Measurements from ENCODE around the gene PTPRN2.

Gene PTPRN2

GRCh38 chr7:158030566-158030965, 557.1 kb downstream of the PTPRN2 start:
- no peak for DNase-seq

DNA sequence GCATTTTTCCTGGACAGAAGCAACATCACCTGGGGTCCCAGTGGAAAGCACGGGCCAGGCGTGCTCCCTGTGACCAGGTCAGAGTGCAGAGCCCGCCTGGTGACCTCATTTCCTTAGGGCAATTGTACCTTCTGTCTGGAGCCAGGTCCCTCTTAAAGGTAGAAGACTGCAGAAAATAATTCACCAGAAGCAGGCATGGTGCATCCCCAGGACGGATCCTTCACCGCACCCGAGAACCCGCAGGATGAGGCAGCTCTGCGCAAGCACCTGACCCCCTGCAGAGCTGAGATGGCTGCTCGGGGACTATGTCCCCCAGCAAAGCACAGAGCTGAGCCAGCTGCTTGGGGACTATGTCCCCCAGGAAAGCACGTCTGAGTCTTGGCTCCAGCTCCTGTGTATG, 557.6 kb downstream of the PTPRN2 start:
- no peak for DNase-seq

DNA sequence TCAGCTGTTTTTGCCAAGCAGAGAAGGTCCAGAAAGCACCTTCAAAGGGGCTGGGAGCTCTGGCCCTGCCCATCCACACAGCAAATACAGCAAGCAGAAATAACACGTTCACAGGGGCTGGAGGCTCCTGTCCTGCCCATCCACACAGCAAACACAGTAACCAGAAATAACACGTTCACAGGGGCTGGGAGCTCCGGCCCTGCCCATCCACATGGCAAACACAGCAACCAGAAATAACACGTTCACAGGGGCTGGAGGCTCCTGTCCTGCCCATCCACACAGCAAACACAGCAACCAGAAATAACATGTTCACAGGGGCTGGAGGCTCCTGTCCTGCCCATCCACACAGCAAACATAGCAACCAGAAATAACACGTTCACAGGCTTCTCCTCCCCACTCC, 558.1 kb downstream of the PTPRN2 start:
- no peak for DNase-seq

DNA sequence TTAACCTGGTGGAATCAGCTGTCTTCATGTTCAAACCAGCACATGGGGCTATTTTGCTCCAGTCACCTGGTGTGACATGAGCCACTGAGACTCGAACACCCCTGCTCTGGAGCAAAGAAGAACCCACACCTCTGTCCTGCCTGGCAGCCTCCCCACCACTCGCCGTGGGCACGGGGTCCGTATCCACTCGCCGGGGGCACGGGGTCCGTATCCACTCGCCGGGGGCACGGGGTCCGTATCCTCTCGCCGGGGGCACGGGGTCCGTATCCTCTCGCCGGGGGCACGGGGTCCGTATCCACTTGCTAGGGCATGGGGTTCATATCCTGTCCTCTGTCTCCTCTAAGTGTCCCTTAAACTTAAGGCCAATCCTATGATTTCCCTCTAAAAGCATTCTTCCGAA, 558.7 kb downstream of the PTPRN2 start:
- DNase-seq = no peak

GRCh38 chr7:158028290-158028941, 559.2 kb downstream of the PTPRN2 start:
- no peak for DNase-seq

DNA sequence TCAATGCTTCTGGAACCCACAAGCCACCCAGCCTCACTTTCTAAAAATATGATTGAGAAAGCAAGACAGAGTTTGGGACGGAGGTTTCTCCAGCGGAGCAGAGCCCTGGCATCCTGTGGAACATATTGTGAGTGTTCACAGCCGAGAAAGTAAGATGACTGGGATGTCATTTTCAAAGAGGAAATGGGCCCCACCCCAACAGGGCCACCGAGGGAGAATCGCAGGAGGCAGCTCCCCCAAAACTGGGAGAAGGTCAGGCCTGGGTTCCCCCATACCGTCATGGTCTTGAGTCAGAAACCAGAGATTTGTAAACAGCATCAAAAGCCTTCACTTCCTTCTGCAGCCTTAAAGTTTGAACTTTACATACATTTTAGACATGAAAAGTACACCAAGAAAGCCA, 560.0 kb downstream of the PTPRN2 start:
- DNase-seq = no peak

GRCh38 chr7:158026636-158027265, 560.9 kb downstream of the PTPRN2 start:
- no peak for DNase-seq

DNA sequence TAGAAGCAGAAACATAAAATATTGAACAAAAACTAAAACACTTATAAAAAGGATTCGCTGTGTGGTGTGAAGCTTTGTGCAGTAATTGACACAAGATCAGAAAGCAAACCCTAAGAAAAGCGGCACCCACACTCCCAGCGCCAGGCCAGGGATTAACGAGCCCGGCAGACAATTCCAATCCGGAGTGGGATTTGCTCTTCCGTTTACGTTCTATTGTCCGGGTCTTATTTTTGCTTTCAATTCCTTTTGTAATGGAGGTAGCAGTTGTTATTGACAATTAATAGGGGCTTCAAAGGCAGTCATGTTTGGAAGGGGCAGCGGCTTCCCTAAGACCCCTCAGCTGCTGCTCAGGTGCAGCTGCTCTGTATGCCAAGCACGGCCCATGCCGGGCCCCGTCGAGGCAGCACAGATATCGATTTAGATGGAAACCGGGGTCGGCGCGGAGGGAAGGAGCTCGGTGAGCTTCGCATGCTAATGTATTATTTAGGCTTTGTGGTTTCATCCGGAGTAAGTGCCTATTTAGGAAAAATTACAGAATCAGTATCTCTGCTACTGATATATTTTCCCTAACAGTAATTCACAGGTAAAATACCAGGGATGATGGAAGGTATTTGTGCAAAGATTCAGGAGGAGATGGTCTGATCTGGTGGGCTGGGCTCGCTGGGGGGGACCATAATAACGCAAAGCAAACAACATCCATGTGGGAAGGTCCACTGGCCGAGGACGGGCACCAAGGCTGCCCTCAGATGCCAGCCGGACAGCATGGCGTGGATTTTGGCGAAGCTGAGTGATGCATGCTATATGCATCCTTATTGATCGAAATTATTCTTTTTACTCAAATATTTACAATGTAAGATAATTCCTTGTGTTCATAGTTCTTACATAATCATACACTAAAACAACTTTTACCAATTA, 561.7 kb downstream of the PTPRN2 start:
- no peak for DNase-seq

GRCh38 chr7:158024881-158025280, 562.7 kb downstream of the PTPRN2 start:
- no peak for DNase-seq

DNA sequence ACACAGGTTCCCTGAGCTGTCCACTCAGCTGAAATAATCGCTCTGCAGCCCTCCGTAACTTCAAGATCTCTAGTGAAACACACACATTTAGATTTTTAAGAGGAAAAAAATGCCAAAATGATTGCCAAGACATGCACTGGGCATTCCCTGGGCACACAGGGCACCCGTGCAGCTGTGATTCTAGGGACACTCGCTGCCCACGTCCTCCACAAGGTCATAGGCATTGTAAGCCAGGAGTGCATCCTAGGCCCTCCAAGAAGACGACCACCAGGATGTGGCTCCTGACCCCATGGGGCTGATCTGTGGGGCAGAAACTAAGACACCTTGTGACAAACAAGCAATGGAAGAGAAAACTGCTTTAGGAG, 563.3 kb downstream of the PTPRN2 start:
- no peak for DNase-seq

- no peak for DNase-seq
These were observed 563.8 kb downstream of the PTPRN2 start for GRCh38 chr7:158023681-158024350.

GRCh38 chr7:158023157-158023556, 564.5 kb downstream of the PTPRN2 start:
- no peak for DNase-seq

DNA sequence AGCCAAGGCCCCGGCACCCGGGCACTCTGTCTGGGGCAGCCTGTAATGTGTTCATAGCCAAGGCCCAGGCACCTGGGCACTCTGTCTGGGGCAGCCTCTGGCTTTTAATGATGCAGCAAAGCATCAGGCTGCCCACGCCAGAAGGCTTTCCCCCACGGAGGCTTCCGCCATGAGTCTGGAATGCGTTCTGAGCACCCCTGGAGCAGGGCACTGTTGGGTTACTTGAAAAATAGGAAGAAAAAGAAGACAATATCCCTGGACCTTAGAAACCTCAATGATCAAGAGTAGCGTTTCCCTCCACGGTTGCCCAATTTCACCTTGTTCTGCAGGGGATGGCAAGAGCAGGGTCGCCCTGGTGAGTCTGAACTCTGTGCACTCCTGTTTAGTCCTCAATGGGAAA, 565.0 kb downstream of the PTPRN2 start:
- no peak for DNase-seq

GRCh38 chr7:158021836-158022235, 565.8 kb downstream of the PTPRN2 start:
- DNase-seq = no peak

DNA sequence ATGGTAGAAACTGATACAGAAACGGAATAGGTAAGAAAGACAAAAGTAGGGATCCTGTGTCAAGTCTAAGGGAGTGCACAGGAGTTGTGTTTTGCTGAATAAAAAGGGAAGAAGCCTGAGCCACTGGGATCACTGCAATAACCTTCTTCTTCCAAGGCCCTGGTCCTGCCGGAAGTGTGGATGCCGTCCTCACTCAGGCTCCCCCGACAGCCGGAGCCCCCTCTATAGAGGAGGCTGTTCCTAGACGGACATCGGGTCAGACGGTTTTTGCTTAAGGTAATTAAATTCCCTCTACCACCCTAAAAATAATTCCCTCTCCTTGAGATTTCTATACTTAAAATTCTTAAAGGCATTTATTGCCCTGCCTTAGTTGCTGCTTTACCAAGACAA, 566.9 kb downstream of the PTPRN2 start:
- no peak for DNase-seq

DNA sequence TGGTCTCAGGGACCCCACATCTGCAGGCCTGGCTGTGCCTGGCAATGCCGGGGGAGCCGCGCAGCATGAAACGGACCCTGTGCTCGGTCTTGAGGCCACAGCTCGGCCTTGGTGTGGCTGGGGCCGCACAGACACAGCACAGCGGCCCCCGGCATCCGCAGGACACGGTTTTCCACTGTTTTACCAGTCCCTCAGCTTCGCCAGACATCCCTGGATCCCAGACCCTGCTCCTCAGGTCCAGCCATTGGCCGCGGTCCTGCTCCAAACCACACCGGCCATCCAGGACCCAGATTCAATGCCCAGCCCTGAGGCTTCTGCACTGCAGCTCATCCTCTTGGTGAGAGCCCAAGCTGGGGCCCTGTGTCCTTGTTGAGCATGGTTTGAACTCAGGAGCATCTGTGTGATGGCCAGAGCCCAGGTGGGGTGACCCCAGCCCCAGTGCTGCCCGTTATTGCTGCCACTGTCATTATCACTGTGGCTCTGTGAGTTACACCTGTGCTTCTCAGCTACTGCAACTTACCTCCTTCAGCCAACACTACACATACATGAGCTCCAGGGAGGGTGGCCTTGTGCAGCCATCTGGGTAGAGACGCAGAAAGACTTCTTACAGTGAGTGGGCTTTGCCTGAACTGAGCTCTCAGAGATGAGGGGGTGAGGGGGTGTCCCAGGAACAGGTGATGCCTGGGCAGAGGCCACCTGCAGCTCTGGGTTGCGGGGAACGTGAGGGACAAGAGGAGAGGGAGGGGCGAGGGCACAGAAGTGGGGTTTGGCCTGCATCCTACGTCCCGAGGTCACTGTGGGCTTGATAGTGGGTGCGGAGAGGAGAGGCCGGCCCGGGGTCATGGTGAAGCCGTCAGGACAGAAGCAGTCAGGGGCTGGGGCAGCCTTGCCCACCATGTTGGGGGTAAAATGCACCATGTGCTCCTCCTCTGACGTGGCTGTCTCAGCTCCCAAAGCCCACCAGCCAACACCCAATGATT, 567.6 kb downstream of the PTPRN2 start:
- no peak for DNase-seq

DNA sequence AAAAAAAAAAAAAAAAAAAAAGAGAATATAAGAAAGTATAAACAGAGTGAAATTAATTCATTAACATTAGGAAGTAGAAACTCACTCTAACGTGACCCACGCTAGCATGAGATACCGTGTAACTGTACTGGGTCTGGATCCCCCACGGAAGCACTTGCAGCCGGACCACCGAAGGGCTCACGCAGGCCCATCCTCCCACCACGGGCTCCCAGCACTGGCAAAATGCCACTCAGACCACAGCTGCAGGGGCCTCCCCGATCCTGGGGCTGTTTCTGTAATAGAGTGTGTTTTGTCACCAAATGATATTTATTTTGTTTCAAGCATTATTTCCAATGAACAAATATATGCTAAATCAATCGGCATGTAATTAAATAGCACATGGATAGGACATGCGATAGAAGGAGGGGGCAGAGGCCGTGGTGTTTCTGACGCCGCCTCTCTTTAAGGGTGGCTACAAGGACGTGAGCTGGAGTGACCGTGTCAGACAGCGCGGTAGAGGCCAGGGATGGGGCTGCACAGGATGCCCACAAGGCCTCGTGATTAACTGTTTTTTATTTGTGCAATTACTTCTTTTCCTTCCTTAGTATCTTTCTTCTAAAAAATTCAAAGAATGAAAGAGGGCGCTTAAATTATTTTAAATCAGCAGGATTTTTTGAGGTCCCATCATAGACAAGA, 568.5 kb downstream of the PTPRN2 start:
- no peak for DNase-seq

DNA sequence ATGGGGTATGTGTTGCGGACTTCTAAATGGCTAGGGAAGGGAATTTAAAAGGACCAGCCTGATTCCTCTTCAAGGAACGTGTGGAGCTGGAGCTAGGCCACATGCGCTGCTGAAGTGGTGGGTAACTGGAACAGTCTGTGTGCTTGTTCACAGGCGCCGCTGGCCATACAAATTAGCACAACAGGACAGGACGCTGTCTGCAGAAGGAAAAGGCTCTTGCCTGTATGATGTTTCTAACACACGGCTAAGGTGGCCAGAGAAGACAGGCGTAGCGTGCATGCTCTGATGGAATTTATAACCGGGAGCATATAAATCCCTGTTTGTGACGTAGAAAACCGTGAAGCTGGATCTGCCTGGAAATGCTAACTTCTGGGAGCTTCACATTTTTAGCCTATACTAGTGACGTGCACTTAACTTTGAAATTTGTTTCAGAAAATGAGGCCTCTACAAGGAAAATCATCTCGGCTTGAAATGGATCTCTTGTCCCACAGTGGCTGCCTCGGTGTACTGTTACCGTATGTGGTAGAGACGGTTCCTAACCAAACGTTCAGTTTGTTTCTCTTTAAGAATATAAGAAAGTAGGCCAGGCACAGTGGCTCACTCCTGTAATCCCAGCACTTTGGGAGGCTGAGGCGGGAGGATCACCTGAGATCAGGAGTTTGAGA, 569.4 kb downstream of the PTPRN2 start:
- no peak for DNase-seq

DNA sequence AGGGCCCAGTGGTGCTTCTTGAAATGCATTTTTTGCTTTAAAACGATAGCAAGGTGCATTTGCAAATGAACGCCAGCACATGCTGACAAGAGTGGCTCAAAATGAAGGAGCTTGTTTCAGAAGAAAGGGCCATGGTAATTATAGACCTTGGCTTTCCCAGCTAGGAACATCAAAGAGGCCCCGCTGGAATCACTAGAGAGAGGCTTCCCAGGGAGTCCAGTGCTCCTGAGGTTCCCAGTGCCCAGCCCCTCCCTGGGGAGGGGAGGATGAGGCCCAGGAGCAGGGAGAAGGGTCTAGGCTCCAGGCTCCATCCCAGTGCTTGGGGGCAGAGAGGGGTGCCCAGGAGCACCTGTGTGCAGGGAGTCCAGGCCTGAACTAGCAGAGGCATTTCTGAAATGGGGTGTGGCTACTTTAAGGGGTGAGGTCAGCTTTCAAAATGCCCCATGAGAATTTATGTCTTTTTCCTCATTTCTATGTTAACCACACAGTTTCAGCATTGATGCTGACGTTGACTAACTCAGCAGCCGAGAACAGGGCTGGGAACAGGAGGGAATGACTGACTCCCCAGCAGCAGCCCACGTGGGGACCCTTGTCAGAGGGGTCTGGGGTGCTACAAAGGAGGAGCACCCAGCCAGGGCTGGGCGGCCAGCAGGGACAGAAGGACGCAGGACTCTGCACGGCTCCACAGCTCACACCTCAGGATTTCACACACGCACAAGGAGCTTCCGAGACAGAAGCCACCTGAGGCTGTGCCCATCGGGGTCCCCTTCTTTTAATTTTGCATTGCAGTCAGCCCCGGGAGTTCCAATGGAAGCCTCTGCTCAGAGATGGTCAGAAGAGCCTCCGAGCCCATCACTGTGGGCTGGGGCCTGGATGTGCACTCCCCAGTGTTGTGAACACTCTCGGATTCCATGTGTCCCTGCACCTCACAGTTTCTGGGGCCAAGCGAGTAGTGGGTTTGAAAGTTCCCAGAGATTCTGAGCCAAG, 570.2 kb downstream of the PTPRN2 start:
- DNase-seq = no peak
